Neural cell (in vitro differentiated cells): ENCODE data around the gene SLC5A2. TPM values are rescaled to one million over a fixed set of nuclear protein-coding genes. Genes with fewer than 3 reads are reported as not detected.

Experiments used
- H2AFZ ChIP-seq: fragments of 200-600, 300-800 bp; sonication (generic), shearing (Covaris generic); 2 replicates; pipeline ENCODE4 v1.6.0; 2014; ENCODE audit warnings: low read depth, mild to moderate bottlenecking, antibody characterized with exemption, low read length, moderate library complexity
- H3F3A ChIP-seq: fragments of 200-600 bp; shearing (Covaris generic); 2 replicates; pipeline ENCODE4 v1.6.1; 2016; ENCODE audit warnings: mild to moderate bottlenecking, moderate library complexity, mixed read lengths, antibody characterized with exemption, low read length; ENCODE audit not compliant: insufficient read depth, poor library complexity, severe bottlenecking
- H3K27ac ChIP-seq: fragments of 200-600, 300-800 bp; sonication (generic), shearing (Covaris generic); 2 replicates; pipeline ENCODE4 v1.5.1; 2014; ENCODE audit warnings: mild to moderate bottlenecking, low read length, moderate library complexity
- H3K27me3 ChIP-seq: fragments of 300-800, 200-600 bp; sonication (generic), shearing (Covaris generic); 2 replicates; pipeline ENCODE4 v1.6.0; 2014; ENCODE audit warnings: mild to moderate bottlenecking, low read depth, low read length, moderate library complexity; ENCODE audit not compliant: insufficient read depth
- H3K36me3 ChIP-seq: fragments of 300-800, 200-600 bp; sonication (generic), shearing (Covaris generic); 2 replicates; pipeline ENCODE4 v1.5.1; 2014; ENCODE audit warnings: mild to moderate bottlenecking, antibody characterized with exemption, low read length, moderate library complexity; ENCODE audit not compliant: insufficient read depth
- H3K4me2 ChIP-seq: fragments of 300-800, 200-600 bp; sonication (generic), shearing (Covaris generic); 2 replicates; pipeline ENCODE4 v1.6.0; 2014; ENCODE audit warnings: mild to moderate bottlenecking, low read length
- H3K4me3 ChIP-seq: fragments of 300-800, 200-600 bp; sonication (generic), shearing (Covaris generic); 2 replicates; pipeline ENCODE4 v1.5.1; 2014; ENCODE audit warnings: mild to moderate bottlenecking, low read length, moderate library complexity
- H3K79me2 ChIP-seq: fragments of 200-600 bp; shearing (Covaris generic); replicated peaks from 2 replicates; pipeline ENCODE4 v1.6.0; 2014; ENCODE audit warnings: mild to moderate bottlenecking, low read length, moderate library complexity; ENCODE audit not compliant: insufficient read depth
- H3K9ac ChIP-seq: fragments of 300-800, 200-600 bp; sonication (generic), shearing (Covaris generic); 2 replicates; pipeline ENCODE4 v1.6.1; 2016; ENCODE audit warnings: mild to moderate bottlenecking, low read length, mixed read lengths
- H3K9me2 ChIP-seq: fragments of 200-600 bp; shearing (Covaris generic); 2 replicates; pipeline ENCODE4 v1.6.1; 2016; ENCODE audit warnings: mild to moderate bottlenecking, low read length, mixed read lengths; ENCODE audit not compliant: insufficient read depth
- H3K9me3 ChIP-seq: fragments of 200-600, 300-800 bp; sonication (generic), shearing (Covaris generic); 2 replicates; pipeline ENCODE4 v1.6.1; 2016; ENCODE audit warnings: mild to moderate bottlenecking, mixed run types, low read length, moderate library complexity, mixed read lengths
- H4K20me1 ChIP-seq: fragments of 200-600 bp; shearing (Covaris generic); 2 replicates; pipeline ENCODE4 v1.6.1; 2016; ENCODE audit warnings: mild to moderate bottlenecking, mixed run types; ENCODE audit not compliant: insufficient read depth
- EP300 ChIP-seq: fragments of 450-650 bp; conservative IDR thresholded peaks from 2 replicates; pipeline ENCODE4 v1.6.1; 2014; ENCODE audit warnings: antibody characterized with exemption, mild to moderate bottlenecking, moderate library complexity; ENCODE audit not compliant: poor library complexity, severe bottlenecking
- EZH2 ChIP-seq: fragments of 200-600, 300-800 bp; shearing (Covaris generic), sonication (generic); IDR thresholded peaks from 2 replicates; pipeline ENCODE4 v1.6.1; 2014; ENCODE audit warnings: antibody characterized with exemption, low read length, borderline replicate concordance, mild to moderate bottlenecking; ENCODE audit not compliant: insufficient read depth, poor library complexity, severe bottlenecking
- MXI1 ChIP-seq: fragments of 450-650 bp; conservative IDR thresholded peaks from 2 replicates; pipeline ENCODE4 v1.6.1; 2014; ENCODE audit warnings: antibody characterized with exemption, mild to moderate bottlenecking; ENCODE audit not compliant: poor library complexity, severe bottlenecking
- POLR2AphosphoS5 ChIP-seq: IDR thresholded peaks from 2 replicates; pipeline ENCODE4 v1.6.1; 2012
- RAD21 ChIP-seq: fragments of 450-650 bp; conservative IDR thresholded peaks from 2 replicates; pipeline ENCODE4 v1.6.1; 2014; ENCODE audit warnings: antibody characterized with exemption, mild to moderate bottlenecking, moderate library complexity
- SMC3 ChIP-seq: fragments of 450-650 bp; conservative IDR thresholded peaks from 2 replicates; pipeline ENCODE4 v1.6.1; 2014; ENCODE audit warnings: antibody characterized with exemption, mild to moderate bottlenecking, moderate library complexity; ENCODE audit not compliant: poor library complexity
- TAF1 ChIP-seq: IDR thresholded peaks from 2 replicates; pipeline ENCODE4 v1.6.1; 2012; ENCODE audit warnings: low read depth
- polyA plus RNA-seq: library from polyadenylated mRNA; depleted of rRNA; stranded (reverse); fragments of >200 nt; gene quantifications from 2 replicates; pipeline ENCODE4 v1.2.3, GENCODE V29; 2014
- TF ChIP-seq, protein P1 (sequence below): IDR thresholded peaks from 2 replicates; pipeline ENCODE4 v1.6.1; 2012; ENCODE audit warnings: borderline replicate concordance
- TF ChIP-seq, protein P2 (sequence below): fragments of 450-650 bp; IDR thresholded peaks from 2 replicates; pipeline ENCODE4 v1.5.1; 2014; ENCODE audit warnings: antibody characterized with exemption, mild to moderate bottlenecking, moderate library complexity; ENCODE audit not compliant: poor library complexity, severe bottlenecking

The SLC5A2 gene
- polyA plus RNA-seq, 1 donor from 2014 or later = not detected

DNA sequence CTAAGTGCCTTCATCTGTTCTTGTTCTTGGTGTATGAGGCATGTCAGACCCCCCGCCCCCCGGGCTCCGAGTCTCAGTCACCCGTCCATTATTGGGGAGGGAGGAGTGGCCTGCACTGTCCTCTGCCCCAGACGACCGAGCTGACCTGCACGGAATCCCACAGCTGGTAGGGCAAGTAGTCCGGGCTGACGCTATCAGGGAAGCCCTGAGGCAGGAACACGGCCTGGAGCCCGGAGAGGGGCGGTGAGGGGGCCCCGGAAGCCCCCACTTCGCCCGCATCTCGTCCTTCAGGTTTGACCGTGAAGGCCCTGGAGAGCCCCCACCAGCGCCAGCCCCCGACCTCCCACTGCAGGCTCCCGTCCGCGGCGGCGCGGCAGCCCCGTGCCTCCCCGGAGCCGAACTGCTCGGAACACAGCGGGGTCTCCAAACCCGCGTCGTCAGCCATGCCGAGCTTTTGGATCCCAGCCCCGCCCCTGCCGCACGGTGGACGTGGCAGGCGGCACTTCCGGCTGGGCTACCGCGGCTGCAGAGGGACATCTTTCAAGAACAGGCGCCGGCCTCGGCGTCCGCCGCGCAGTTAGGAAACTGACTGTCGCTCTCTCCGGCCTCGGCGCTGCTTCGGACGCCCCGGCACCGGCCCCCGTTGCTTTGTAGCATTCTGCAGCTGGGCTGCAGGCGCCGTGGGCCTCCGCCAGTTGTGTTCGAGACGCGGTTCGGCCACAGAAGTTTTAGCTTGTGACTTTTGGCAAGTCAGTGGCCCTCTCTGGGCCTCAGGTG lies 25.2 kb downstream of the SLC5A2 start, which contains the start of gene RUSF1:
RUSF1 (minus strand) TSS at position 463 of the 777 bp plus-strand sequence; CDS start at position 445, 18 bp downstream.
- no peaks in the 10 kb centered on the region for H3K9me2 ChIP-seq
- peak within 1 kb of the TSS; percentile 81 for H3K27ac ChIP-seq
- H3K36me3 ChIP-seq = no peaks in the 10 kb centered on the region
- no peaks in the 10 kb centered on the region for H3K9me3 ChIP-seq
- peak within 1 kb of the TSS; percentile 91 for H3K9ac ChIP-seq
- no peaks in the 10 kb centered on the region for H4K20me1 ChIP-seq
- H3K4me2 ChIP-seq = peak within 1 kb of the TSS; percentile 86
- H3F3A ChIP-seq = no peaks in the 10 kb centered on the region
- no peaks in the 10 kb centered on the region for H3K27me3 ChIP-seq
- peaks cover 9% of the 10 kb centered on the region for H3K79me2 ChIP-seq
- H3K4me3 ChIP-seq = peak within 1 kb of the TSS; percentile 86
- peak within 1 kb of the TSS; percentile 47 for H2AFZ ChIP-seq
- TF ChIP-seq TAF1 (no peak), POLR2AphosphoS5 (peak; percentile 79), RAD21 (no peak), MXI1 (peak; percentile 93), EP300 (peak; percentile 60), SMC3 (peak; percentile 22), EZH2 (no peak)
- TF ChIP-seq, protein P1, sequence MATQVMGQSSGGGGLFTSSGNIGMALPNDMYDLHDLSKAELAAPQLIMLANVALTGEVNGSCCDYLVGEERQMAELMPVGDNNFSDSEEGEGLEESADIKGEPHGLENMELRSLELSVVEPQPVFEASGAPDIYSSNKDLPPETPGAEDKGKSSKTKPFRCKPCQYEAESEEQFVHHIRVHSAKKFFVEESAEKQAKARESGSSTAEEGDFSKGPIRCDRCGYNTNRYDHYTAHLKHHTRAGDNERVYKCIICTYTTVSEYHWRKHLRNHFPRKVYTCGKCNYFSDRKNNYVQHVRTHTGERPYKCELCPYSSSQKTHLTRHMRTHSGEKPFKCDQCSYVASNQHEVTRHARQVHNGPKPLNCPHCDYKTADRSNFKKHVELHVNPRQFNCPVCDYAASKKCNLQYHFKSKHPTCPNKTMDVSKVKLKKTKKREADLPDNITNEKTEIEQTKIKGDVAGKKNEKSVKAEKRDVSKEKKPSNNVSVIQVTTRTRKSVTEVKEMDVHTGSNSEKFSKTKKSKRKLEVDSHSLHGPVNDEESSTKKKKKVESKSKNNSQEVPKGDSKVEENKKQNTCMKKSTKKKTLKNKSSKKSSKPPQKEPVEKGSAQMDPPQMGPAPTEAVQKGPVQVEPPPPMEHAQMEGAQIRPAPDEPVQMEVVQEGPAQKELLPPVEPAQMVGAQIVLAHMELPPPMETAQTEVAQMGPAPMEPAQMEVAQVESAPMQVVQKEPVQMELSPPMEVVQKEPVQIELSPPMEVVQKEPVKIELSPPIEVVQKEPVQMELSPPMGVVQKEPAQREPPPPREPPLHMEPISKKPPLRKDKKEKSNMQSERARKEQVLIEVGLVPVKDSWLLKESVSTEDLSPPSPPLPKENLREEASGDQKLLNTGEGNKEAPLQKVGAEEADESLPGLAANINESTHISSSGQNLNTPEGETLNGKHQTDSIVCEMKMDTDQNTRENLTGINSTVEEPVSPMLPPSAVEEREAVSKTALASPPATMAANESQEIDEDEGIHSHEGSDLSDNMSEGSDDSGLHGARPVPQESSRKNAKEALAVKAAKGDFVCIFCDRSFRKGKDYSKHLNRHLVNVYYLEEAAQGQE = peak; percentile 13

DNA sequence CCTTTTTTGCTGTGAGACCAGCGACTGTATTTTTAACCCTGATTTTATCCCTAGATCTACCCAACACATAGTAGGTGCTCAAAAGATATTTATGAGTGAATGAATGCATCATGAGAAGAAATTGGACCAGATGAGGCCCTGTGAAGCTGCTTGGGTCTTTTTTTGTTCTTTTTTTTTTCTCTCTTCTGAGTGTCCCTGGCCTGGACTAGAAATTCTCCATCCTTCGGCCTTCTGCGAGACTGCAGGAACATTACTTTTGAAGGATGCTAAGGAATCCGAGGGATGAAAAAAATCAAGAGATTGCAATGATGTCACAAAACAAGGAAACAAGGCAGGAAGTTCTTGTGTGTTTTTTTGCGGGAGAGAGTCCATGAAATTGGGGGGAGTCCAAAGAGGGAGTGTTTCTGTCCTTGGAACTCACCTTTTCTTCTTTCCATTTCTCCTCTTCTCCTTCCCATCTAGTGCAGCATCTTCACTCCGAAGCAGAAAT lies 25.8 kb downstream of the SLC5A2 start:
- no peaks in the 10 kb centered on the region for H3K9me2 ChIP-seq
- peak overlapping the region; percentile 70 for H3K4me2 ChIP-seq
- peak overlapping the region; percentile 47 for H2AFZ ChIP-seq
- H3K4me3 ChIP-seq = peak overlapping the region; percentile 86
- no peaks in the 10 kb centered on the region for H3K36me3 ChIP-seq
- H3K27me3 ChIP-seq = no peaks in the 10 kb centered on the region
- peak overlapping the region; percentile 81 for H3K27ac ChIP-seq
- no peaks in the 10 kb centered on the region for H3F3A ChIP-seq
- TF ChIP-seq TAF1 = no peak
- TF ChIP-seq EP300 = no peak
- TF ChIP-seq EZH2 = no peak
- TF ChIP-seq SMC3 = no peak
- peaks cover 9% of the 10 kb centered on the region for H3K79me2 ChIP-seq
- H4K20me1 ChIP-seq = no peaks in the 10 kb centered on the region
- peak overlapping the region; percentile 91 for H3K9ac ChIP-seq
- H3K9me3 ChIP-seq = no peaks in the 10 kb centered on the region

DNA sequence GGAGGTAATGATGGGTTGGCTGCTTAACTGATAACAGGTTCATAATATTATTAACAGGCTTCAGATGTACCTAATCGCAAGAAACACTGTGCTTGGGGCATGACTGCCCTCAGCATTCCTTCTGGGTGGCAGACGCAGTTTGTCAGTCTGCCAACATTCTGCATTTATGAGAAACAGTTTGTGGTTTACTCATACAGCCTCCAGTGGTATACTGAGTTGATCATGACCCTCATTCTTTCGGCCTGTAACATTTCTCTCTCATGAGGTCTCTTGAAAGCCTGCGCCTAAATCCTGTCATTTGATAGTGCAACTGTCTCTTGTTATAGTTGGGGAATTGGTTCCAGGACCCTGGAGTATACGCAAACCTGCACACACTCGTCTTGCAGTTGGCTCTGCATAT lies 30.2 kb downstream of the SLC5A2 start:
- no peaks in the 10 kb centered on the region for H3K27me3 ChIP-seq
- peaks cover 9% of the 10 kb centered on the region for H3K79me2 ChIP-seq
- H3F3A ChIP-seq = no peaks in the 10 kb centered on the region
- no peaks in the 10 kb centered on the region for H3K9me2 ChIP-seq
- H3K36me3 ChIP-seq = no peaks in the 10 kb centered on the region
- H3K4me2 ChIP-seq = no peak overlapping the region
- no peak overlapping the region for H3K4me3 ChIP-seq
- no peaks in the 10 kb centered on the region for H3K9me3 ChIP-seq
- no peak overlapping the region for H2AFZ ChIP-seq
- no peak overlapping the region for H3K27ac ChIP-seq
- TF ChIP-seq SMC3 (no peak), TAF1 (no peak), EP300 (no peak)
- TF ChIP-seq, protein P2, sequence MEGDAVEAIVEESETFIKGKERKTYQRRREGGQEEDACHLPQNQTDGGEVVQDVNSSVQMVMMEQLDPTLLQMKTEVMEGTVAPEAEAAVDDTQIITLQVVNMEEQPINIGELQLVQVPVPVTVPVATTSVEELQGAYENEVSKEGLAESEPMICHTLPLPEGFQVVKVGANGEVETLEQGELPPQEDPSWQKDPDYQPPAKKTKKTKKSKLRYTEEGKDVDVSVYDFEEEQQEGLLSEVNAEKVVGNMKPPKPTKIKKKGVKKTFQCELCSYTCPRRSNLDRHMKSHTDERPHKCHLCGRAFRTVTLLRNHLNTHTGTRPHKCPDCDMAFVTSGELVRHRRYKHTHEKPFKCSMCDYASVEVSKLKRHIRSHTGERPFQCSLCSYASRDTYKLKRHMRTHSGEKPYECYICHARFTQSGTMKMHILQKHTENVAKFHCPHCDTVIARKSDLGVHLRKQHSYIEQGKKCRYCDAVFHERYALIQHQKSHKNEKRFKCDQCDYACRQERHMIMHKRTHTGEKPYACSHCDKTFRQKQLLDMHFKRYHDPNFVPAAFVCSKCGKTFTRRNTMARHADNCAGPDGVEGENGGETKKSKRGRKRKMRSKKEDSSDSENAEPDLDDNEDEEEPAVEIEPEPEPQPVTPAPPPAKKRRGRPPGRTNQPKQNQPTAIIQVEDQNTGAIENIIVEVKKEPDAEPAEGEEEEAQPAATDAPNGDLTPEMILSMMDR = no peak
- TF ChIP-seq, protein P1 = no peak
- H4K20me1 ChIP-seq = no peaks in the 10 kb centered on the region
- H3K9ac ChIP-seq = no peak overlapping the region
